Breast epithelium (tissue), 4 donors: Measurements from ENCODE around the gene STAM2. TPM values are rescaled to one million over a fixed set of nuclear protein-coding genes. Genes with fewer than 3 reads are reported as not detected.
"Not testable (repeated sequence)": the region's sequence is repeated elsewhere in the genome, so short reads cannot be mapped to it uniquely, and the experiment has no call there.

Experiments used
- DNase-seq, 2 donors: peaks; one replicate each; pipeline ENCODE4 v3.0.0-alpha.2; 2019; ENCODE audit warnings: low spot score in 2 of 2
- H3K27ac ChIP-seq, 2 donors: fragments of 200-600 bp; sonication (generic) in 1 of 2; one replicate each; pipeline ENCODE4 v1.5.1; 2016 to 2019; ENCODE audit warnings: mild to moderate bottlenecking in 1 of 2
- H3K27me3 ChIP-seq, 2 donors: fragments of 200-600 bp; sonication (generic) in 1 of 2; one replicate each; pipeline versions ENCODE4 v1.5.1 to v1.6.0; 2017 to 2019; ENCODE audit warnings: control low read depth in 1 of 2, mild to moderate bottlenecking in 1 of 2
- H3K36me3 ChIP-seq: fragments of 200-600 bp; one replicate; pipeline ENCODE4 v1.5.1; 2019
- H3K4me1 ChIP-seq, 2 donors: fragments of 200-600 bp; sonication (generic); one replicate each; pipeline ENCODE4 v1.5.1; 2016 to 2019; ENCODE audit warnings: control low read depth in 1 of 2
- H3K4me3 ChIP-seq, 3 donors: fragments of 200-600 bp; sonication (generic); 1 replicate in 2 of 3; 2 replicates in 1 of 3; pipeline ENCODE4 v1.5.1; 2016 to 2019; ENCODE audit warnings: mild to moderate bottlenecking in 3 of 3, moderate library complexity in 2 of 3
- H3K9me3 ChIP-seq, 2 donors: fragments of 200-600 bp; sonication (generic) in 1 of 2; one replicate each; pipeline ENCODE4 v1.5.1; 2016 to 2019; ENCODE audit warnings: control low read depth in 1 of 2
- CTCF ChIP-seq, 3 donors: fragments of 450-650 bp; IDR thresholded peaks; one replicate each; pipeline ENCODE4 v1.5.1; 2016 to 2017; ENCODE audit warnings: antibody characterized with exemption in 3 of 3, mild to moderate bottlenecking in 3 of 3, moderate library complexity in 3 of 3
- POLR2A ChIP-seq: fragments of 450-650 bp; IDR thresholded peaks from one replicate; pipeline ENCODE4 v1.6.1; 2016; ENCODE audit warnings: antibody characterized with exemption, mild to moderate bottlenecking, moderate library complexity
- POLR2AphosphoS5 ChIP-seq, 3 donors: sonication (generic); formaldehyde crosslinking; IDR thresholded peaks; one replicate each; pipeline ENCODE4 v1.6.1; 2017; ENCODE audit warnings: antibody characterized with exemption in 3 of 3
- intact Hi-C: fragments of 100-400 bp; cut with DNase I; formaldehyde crosslinking; loops from one replicate; pipeline ENCODE4 v1.15.1; 2023; ENCODE audit warnings: low total_unique reads
- total RNA-seq, 3 donors: library from RNA; depleted of rRNA; stranded (reverse); fragments of >200 nt; gene quantifications; one replicate each; pipeline ENCODE4 v1.1.0, GENCODE V29; 2016

Gene STAM2
- total RNA-seq, 3 donors from 2014 or later: 31.4 to 73.8 (median 44.6) TPM

GRCh38 chr2:152167065-152167464 is 8.5 kb downstream of the STAM2 start:
- DNase-seq: no peak
- no peaks in the 10 kb centered on the region for H3K36me3 ChIP-seq
- H3K9me3 ChIP-seq: no peaks in the 10 kb centered on the region
- no peak overlapping the region for H3K4me3 ChIP-seq
- H3K27me3 ChIP-seq: no peaks in the 10 kb centered on the region
- TF ChIP-seq POLR2AphosphoS5 (IDR thresholded peaks at IDR 0.05) (no peak), POLR2A (no peak), CTCF (IDR thresholded peaks at IDR 0.05) (no peak)
- H3K27ac ChIP-seq: peak overlapping the region in 1 of 2 donors; percentile 21
- intact Hi-C loops: no loop called here
- peaks cover 0 to 5% of the 10 kb centered on the region in 2 donors for H3K4me1 ChIP-seq

GRCh38 chr2:152166633-152167032 is 8.9 kb downstream of the STAM2 start:
- no peak for DNase-seq
- no peak overlapping the region for H3K4me3 ChIP-seq
- peak overlapping the region in 1 of 2 donors; percentile 23 for H3K27ac ChIP-seq
- H3K9me3 ChIP-seq: no peaks in the 10 kb centered on the region
- no peaks in the 10 kb centered on the region for H3K27me3 ChIP-seq
- peaks cover 0 to 5% of the 10 kb centered on the region in 2 donors for H3K4me1 ChIP-seq
- TF ChIP-seq CTCF (IDR thresholded peaks at IDR 0.05): no peak
- no peak for TF ChIP-seq POLR2AphosphoS5 (IDR thresholded peaks at IDR 0.05)
- TF ChIP-seq POLR2A: no peak
- no peaks in the 10 kb centered on the region for H3K36me3 ChIP-seq
- intact Hi-C loops: no loop called here

GRCh38 chr2:152165780-152166179 is 9.8 kb downstream of the STAM2 start:
- H3K27me3 ChIP-seq: no peaks in the 10 kb centered on the region
- no peak for TF ChIP-seq POLR2AphosphoS5 (IDR thresholded peaks at IDR 0.05)
- no peak for TF ChIP-seq POLR2A
- no peak for TF ChIP-seq CTCF (IDR thresholded peaks at IDR 0.05)
- no peak overlapping the region for H3K4me3 ChIP-seq
- H3K27ac ChIP-seq: no peak overlapping the region
- H3K36me3 ChIP-seq: no peaks in the 10 kb centered on the region
- no peaks in the 10 kb centered on the region for H3K9me3 ChIP-seq
- peaks cover 0 to 5% of the 10 kb centered on the region in 2 donors for H3K4me1 ChIP-seq
- intact Hi-C loops: no loop called here
- DNase-seq: no peak

- peaks cover 0 to 5% of the 10 kb centered on the region in 2 donors for H3K4me1 ChIP-seq
- no peaks in the 10 kb centered on the region for H3K36me3 ChIP-seq
- intact Hi-C loops: no loop called here
- H3K27ac ChIP-seq: no peak overlapping the region
- H3K27me3 ChIP-seq: no peaks in the 10 kb centered on the region
- H3K9me3 ChIP-seq: no peaks in the 10 kb centered on the region
- no peak overlapping the region for H3K4me3 ChIP-seq
- DNase-seq: no peak
- no peak for TF ChIP-seq POLR2AphosphoS5 (IDR thresholded peaks at IDR 0.05)
Observed at GRCh38 chr2:152165306-152165705, 10.3 kb downstream of the STAM2 start.

- H3K9me3 ChIP-seq, H3K4me1 ChIP-seq, intact Hi-C loops: not testable (repeated sequence)
Observed at GRCh38 chr2:152163669-152164068, 11.9 kb downstream of the STAM2 start.

GRCh38 chr2:152162141-152162540 is 13.4 kb downstream of the STAM2 start:
- TF ChIP-seq POLR2AphosphoS5 (IDR thresholded peaks at IDR 0.05) (no peak), CTCF (IDR thresholded peaks at IDR 0.05) (no peak), POLR2A (no peak)

More at GRCh38 chr2:152163669-152164068, 11.9 kb downstream of the STAM2 start:
- H3K4me3 ChIP-seq, H3K27ac ChIP-seq, DNase-seq, H3K27me3 ChIP-seq, H3K36me3 ChIP-seq: not testable (repeated sequence)

More at GRCh38 chr2:152162141-152162540, 13.4 kb downstream of the STAM2 start:
- Histone ChIP-seq H3K36me3 (no peaks in the 10 kb centered on the region), H3K9me3 (peaks cover 0 to 4% of the 10 kb centered on the region in 2 donors), H3K4me3 (no peak overlapping the region), H3K4me1 (no peaks in the 10 kb centered on the region), H3K27me3 (no peaks in the 10 kb centered on the region), H3K27ac (no peak overlapping the region)
- intact Hi-C loops: no loop called here
- no peak for DNase-seq
